Measurements from ENCODE around the gene CERKL.

The CERKL gene

DNA sequence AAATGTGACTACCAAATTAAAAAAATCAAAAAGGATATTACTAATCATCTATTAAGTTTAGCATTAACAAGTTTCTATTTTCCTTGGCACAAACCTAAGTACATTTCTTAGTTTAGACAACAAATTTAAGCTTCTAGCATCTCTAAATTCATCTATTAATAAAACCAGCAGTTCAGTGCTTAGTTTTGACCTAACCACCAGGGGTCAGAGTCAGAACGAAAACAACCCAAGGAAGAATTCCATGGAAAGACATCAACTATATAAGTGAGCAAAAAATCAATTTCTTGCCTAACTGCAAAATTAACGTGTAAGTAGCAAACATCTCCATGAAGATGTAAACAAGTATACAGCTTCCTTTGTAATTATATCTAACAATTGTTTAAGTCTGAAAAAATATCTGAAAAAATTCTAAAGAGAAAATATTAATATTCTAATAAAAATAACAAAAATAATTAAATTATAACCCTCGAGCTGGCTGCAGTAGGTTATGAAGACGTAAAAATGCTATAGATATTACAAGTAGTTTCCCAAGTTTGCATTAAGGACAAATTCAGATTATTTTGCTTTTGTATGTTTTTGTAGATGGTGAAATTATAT is 83.7 kb downstream of the CERKL start:
- no peak for DNase-seq

DNA sequence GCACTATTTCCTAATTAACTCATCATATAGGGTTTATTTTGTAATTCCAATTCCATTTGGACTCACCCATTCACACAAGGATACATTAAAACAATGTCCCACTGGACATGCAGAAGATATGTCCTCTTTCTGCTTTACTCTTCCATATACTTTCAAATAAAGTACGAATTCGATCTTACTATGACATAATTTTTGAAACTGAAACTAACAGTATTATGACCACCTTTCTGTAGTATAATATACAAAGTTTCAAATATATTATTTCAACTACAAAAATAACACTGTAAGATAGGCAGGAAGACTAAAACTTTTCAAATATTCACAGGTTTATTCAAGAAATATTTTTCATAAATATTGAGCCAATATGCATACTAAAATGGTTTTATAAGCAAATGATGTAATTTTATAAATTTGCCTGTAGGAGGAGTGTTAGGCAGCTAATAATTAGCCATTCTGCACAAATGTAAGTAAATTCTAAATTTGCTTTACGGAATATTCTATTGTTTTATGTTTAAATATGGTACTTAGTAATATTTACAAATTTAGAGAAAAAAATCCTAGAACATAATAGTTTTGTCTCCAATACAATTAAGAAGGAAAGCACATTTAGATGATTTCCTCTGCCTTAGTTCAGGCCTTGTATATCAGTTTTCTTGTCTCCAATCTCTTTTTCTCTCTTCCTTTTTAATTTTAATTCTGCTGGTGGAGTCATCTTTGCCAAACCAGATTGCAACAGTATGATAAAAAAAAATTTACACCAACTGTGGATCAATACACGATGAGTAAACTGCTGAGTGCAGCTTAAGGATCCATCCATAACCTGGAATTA is 85.9 kb downstream of the CERKL start:
- DNase-seq, result no peak

DNA sequence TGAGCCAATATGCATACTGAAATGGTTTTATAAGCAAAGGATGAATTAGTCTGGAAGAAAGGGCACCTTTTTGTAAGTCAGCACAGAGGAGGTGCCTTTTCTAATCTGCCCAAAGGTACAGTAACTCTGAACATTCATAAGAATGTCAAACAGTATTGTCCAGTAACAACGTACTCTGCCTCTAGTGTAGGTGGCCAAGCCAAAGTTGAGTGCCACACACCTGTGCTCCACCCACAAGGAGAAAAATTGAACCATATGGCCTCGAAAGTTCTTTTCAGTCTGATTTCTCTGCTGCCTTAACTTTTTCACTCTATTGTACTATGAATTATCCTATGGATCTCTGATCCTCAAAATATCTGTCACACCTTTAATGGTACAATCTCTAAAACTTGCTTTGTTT is 86.8 kb downstream of the CERKL start:
- DNase-seq, result no peak

DNA sequence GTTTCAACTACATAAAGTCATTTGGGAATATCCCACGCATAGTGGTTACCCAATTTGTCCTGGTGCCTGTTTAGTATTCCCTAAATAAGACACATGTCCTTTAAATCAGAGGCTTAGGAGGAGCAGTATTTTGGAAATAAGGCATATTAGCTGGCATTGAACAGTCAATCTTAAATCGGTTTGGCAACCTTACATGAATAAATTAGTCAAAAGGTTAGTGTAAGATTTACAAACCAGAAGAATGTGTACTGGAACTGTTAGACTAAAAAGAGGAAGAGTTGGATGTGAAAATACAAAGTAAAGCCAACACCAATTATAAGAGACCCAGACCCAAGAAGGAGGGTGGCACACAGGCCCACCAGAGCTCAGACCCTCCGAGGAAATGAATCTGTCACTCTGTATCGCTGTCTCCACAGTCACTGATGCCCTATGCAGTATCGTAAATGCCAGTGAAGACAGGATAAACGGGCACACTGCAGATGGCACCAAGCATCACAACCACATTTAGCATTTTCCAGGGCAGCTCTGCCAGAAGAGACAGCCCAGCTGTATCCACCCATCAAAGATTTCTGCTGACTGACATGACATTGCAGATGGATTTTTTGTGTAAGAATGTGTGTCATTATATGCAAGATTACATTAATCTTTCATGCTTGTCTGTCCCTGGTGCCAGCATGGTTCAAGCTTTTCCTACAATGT is 90.4 kb downstream of the CERKL start:
- DNase-seq, result no peak

GRCh38 chr2:181563101-181563692 is 93.7 kb downstream of the CERKL start:
- no peak for DNase-seq

GRCh38 chr2:181558371-181558770 is 98.5 kb downstream of the CERKL start:
- DNase-seq, result no peak

DNA sequence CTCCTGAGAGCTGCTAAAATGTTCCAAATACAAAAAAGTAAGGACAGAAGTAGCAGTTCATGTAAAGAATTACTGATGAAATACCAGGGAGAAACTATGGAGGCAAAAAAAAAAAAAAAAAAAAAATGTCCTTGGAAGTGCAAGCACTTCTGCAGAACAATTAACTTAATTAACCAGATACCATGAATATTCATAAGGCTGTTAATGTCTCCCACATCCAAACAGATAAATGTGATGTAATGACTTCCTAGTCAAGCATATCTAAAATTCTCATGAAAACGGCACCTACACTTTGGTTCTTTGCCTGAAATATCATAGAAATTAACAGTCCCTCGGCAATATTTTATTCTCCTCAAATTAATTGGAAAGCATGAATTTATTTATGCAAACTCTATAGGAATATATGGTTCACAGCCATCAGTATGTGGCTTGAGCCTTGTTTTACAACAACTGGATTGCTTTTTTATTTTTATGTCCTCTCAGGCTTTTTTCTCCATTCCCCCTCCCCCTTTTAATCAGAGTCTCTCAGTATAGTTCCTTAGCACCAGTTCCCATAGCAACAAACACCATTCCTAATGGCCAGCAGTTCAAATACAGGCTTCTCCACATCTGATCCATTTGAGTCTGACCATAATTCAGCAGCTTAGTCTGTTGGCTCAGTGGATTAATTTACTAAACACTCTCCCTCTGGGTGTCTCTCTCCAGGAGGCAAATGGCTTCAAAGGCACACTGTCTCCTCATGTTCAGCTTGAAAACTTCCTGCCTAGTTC is 102.7 kb downstream of the CERKL start:
- no peak for DNase-seq

DNA sequence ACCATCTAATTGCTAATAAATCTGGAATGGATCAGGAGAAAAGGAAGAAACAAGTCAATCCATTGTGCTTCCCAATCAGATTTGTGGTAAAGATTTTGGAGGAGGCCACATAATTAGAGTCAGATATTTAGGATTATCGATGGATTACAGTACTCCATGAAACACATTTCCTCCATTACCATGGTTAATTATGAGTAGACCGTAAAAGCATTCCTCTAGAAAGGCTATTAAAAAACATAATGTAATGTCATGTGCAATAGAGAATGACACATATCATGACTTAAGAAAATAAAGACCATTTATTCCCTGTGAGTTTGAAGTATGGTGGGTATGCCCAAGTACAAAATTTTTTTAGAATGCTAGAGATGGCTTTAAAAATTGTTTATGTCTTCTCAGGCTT is 103.7 kb downstream of the CERKL start:
- DNase-seq, result no peak

DNA sequence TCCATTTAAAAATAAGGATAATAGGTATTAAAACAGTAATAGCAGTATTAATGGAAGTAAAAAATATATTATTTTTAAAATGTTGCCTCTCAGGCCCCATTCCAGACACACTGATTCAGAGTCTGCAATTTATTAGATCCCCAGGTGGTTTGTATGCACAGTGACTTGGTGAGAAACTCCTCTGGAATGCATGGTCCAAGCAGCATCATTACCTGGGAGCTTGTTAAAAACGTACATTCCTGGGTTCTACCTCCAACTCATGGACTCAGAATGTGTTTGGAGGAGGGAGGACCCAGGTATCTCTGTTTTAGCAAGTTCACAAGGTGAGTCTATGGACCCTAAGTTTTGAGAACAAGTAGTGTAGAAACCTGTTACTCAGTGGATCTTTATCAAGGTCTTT is 104.1 kb downstream of the CERKL start:
- no peak for DNase-seq

GRCh38 chr2:181546086-181546485 is 110.8 kb downstream of the CERKL start:
- no peak for DNase-seq

DNA sequence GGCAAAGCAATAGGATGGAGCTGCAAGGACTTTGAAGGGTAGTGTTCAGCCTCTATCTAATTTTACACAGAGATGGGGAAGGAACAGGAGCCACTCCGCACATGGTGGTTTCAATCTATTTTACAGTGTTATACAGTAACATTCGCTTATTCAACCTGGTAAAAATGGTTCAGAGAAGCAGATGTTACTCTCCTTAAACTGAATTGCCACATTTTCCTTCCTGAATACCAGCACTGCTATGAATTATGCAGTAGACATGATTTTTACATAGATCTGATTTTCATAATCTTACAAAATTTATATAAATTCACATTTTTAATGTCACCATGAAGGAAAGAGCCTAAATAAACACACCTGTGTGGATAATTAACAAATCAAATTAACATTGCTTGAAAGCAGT is 114.7 kb downstream of the CERKL start:
- no peak for DNase-seq

DNA sequence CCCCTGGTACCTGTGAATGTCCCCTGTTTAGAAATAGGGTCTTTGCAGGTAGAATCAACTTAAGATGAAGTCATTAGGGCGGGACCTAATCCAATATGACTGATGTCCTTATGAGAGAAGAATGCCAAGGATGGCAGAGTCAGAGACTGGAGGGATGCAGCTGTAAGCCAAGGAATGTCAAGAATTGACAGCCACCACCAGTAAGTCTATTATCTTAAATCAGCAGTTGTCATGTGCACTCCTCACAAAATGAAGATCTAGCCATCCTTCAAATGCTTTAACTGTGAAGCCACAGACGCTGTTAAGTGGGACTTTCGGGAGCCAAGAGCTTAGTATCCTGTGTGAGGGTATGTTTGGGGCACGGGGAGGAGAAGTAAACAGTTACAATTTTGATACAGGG is 116.5 kb downstream of the CERKL start:
- DNase-seq, result no peak

GRCh38 chr2:181536730-181537129 is 120.2 kb downstream of the CERKL start:
- DNase-seq, result no peak

GRCh38 chr2:181528441-181528840 is 128.5 kb downstream of the CERKL start:
- no peak for DNase-seq

- no peak for DNase-seq
Observed at GRCh38 chr2:181527058-181527457, 129.8 kb downstream of the CERKL start.

DNA sequence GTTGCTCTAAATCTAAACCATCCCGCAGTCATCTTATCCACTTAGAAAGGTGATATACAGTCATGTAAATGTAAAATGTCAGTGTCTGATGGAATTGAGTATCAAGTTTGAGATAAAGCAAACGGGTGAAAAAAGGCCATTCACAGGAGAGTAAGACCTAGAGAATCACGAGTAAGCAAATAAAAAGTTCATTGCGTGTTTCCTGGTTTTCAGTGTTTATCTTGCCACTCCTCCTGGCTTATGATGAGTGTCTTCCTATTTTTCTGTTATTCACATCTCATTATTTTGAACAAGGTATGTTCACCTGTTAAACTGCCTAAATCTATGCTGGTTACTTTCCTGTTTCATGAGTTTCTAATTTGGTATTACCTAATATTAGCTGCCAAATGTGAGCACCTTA is 130.9 kb downstream of the CERKL start:
- no peak for DNase-seq

DNA sequence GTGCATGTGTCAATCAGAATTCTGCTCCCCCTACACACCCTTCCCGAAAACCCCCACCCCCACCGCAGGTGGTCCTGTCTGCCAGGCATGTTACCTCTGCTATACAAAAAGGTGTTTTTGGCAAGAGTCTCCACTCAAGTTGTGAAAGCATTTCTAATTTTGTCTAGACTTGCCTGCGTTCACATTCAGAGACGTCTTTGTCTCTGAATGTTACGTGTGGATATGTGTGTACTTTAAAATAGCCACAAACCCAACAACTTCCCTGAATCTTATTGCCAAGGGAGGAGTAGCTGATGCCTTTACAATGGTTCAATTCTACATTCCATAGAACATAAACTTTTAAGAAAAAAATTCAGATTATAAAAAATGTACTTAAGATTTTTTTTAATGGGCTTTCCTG is 133.1 kb downstream of the CERKL start:
- no peak for DNase-seq

- no peak for DNase-seq
Observed at GRCh38 chr2:181520253-181520652, 136.7 kb downstream of the CERKL start.

- peak; percentile 46 for DNase-seq
Observed at GRCh38 chr2:181517685-181518301, 139.1 kb downstream of the CERKL start.

DNA sequence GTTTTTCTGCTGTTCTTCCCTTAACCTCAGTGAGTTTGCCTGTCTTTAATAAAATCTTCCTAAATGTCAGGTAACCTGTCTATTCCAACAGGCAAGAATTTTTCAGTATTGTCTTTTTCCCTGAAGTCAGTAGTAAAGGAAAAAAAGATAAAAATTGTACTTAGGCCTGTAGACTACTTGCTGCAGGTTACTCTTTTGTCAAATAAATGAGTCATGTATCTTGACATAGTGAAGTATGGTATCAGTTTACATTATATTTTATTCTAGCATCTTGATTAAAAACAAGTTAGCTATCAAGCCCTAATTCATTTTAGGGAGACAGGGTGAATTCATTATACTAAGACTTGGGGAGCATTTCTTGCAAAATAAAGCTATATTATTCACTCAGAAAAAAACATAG is 139.9 kb downstream of the CERKL start:
- DNase-seq, result no peak

DNA sequence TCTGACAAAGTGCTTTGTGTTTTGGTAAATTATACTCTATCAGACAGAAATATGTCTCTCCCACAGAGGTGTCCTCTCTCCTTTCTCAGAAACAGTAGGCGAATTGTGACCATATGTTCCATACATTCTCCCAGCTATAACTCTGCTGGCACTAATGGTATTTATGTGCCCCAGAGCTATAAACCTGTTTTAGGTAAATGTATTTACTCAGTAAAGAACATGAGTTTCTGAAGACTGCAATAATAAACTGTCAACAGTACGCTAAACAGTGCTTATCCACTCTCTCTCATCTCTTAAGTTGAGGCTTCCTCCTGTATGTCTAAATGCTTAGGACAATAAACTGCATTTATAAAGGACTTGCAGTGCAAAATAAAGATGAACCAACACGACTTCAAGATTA is 141.2 kb downstream of the CERKL start:
- no peak for DNase-seq

GRCh38 chr2:181500201-181500600 is 156.7 kb downstream of the CERKL start:
- no peak for DNase-seq
